C4-2B (cell line): ENCODE measurements around the gene SPATA13.

Experiments
- ZFX ChIP-seq: fragments of 450-650 bp; IDR thresholded peaks from 2 replicates; pipeline ENCODE4 v1.6.1; 2017
- TF ChIP-seq, protein P1 (sequence below): fragments of 450-650 bp; conservative IDR thresholded peaks from 2 replicates; pipeline ENCODE4 v1.5.1; 2017; ENCODE audit warnings: mild to moderate bottlenecking

DNA sequence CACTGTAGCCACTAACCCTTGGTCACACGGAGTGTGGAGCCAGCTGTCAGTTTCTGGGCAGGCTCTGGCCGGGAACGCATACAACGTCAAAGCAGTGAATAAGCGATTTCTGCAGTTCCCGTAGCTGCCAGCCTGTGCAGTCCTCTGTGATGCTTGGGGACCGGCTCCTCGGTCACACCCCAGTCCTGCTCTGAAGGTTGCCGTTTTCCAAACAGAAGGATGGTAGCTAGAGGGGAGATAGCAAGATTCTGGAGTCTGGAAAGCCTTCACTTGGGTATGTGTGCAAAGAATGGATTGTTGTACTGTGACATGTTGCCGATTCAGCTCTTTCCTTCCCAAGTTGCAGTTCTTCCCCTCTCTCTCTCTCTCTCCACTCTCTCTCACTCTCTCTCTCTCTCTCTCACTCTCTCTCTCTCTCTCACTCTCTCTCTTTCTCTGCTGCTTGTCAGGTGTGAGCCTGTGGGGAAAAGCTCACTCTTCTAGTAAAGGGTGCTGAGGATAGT lies 110.2 kb downstream of the SPATA13 start:
- TF ChIP-seq, protein P1, sequence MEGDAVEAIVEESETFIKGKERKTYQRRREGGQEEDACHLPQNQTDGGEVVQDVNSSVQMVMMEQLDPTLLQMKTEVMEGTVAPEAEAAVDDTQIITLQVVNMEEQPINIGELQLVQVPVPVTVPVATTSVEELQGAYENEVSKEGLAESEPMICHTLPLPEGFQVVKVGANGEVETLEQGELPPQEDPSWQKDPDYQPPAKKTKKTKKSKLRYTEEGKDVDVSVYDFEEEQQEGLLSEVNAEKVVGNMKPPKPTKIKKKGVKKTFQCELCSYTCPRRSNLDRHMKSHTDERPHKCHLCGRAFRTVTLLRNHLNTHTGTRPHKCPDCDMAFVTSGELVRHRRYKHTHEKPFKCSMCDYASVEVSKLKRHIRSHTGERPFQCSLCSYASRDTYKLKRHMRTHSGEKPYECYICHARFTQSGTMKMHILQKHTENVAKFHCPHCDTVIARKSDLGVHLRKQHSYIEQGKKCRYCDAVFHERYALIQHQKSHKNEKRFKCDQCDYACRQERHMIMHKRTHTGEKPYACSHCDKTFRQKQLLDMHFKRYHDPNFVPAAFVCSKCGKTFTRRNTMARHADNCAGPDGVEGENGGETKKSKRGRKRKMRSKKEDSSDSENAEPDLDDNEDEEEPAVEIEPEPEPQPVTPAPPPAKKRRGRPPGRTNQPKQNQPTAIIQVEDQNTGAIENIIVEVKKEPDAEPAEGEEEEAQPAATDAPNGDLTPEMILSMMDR, result no peak
- no peak for TF ChIP-seq ZFX
